HEK293 (cell line): ENCODE results near the gene C17orf50.
A peak's percentile ranks its signal among the peaks of the same experiment; 100 is the strongest.

Experiments used
- CTCF ChIA-PET: fragments of 350-600 bp; formaldehyde crosslinking; extraction: SDS; loops from one replicate; lab custom pipeline; 2021; ENCODE audit warnings: antibody characterized with exemption; lab: Yijun Ruan, JAX
- POLR2A ChIA-PET: fragments of 300-600 bp; formaldehyde crosslinking; extraction: SDS; loops from one replicate; lab custom pipeline; 2020; ENCODE audit warnings: antibody characterized with exemption, inconsistent platforms; lab: Yijun Ruan, JAX
- H3K27ac ChIP-seq: fragments of 200-500 bp; sonication (Bioruptor generic); 2 replicates; pipeline ENCODE4 v1.5.1; 2014; ENCODE audit warnings: low read depth, low read length, control low read depth, inconsistent platforms; ENCODE audit errors: extremely low read depth
- H3K36me3 ChIP-seq, 2 experiments: fragments of 200-500 bp in 1 of 2; sonication (Bioruptor generic) in 1 of 2; 1 replicate in 1 of 2; 2 replicates in 1 of 2; pipeline ENCODE4 v1.5.1; 2014 to 2017; ENCODE audit warnings: inconsistent platforms in 2 of 2, low read length in 2 of 2; ENCODE audit not compliant: control insufficient read depth in 2 of 2, insufficient read depth in 1 of 2
- H3K4me1 ChIP-seq: fragments of 200-500 bp; sonication (Bioruptor generic); 2 replicates; pipeline ENCODE4 v1.5.1; 2014; ENCODE audit warnings: mild to moderate bottlenecking, low read length, inconsistent platforms; ENCODE audit not compliant: control insufficient read depth, insufficient read depth
- H3K4me3 ChIP-seq: 2 replicates; pipeline ENCODE4 v1.5.1; 2011; ENCODE audit warnings: low read depth, mild to moderate bottlenecking, control low read depth, low read length, moderate library complexity
- H3K9me3 ChIP-seq: fragments of 200-500 bp; sonication (Bioruptor generic); 2 replicates; pipeline ENCODE4 v1.5.1; 2014; ENCODE audit warnings: low read depth, low read length, inconsistent platforms; ENCODE audit not compliant: control insufficient read depth, insufficient read depth
- BCL11B ChIP-seq: fragments of 450-650 bp; formaldehyde crosslinking; IDR thresholded peaks from 2 replicates; pipeline ENCODE4 v1.5.1; 2016; ENCODE audit warnings: low read depth, missing biosample characterization, missing genetic modification characterization
- KLF1 ChIP-seq: fragments of 450-650 bp; formaldehyde crosslinking; IDR thresholded peaks from 2 replicates; pipeline ENCODE4 v1.5.1; 2016; ENCODE audit warnings: missing biosample characterization, missing genetic modification characterization
- OSR2 ChIP-seq: fragments of 450-650 bp; formaldehyde crosslinking; IDR thresholded peaks from 2 replicates; pipeline ENCODE4 v1.5.1; 2016; ENCODE audit warnings: missing biosample characterization, missing genetic modification characterization
- PRDM10 ChIP-seq: fragments of 450-650 bp; formaldehyde crosslinking; IDR thresholded peaks from 2 replicates; pipeline ENCODE4 v1.5.1; 2016; ENCODE audit warnings: missing biosample characterization, missing genetic modification characterization
- WT1 ChIP-seq: fragments of 450-650 bp; formaldehyde crosslinking; IDR thresholded peaks from 2 replicates; pipeline ENCODE4 v1.5.1; 2016; ENCODE audit warnings: missing biosample characterization, missing genetic modification characterization
- ZBTB48 ChIP-seq: fragments of 450-650 bp; formaldehyde crosslinking; IDR thresholded peaks from 2 replicates; pipeline ENCODE4 v1.5.1; 2016; ENCODE audit warnings: missing biosample characterization, missing genetic modification characterization
- ZBTB7A ChIP-seq: fragments of 450-650 bp; formaldehyde crosslinking; IDR thresholded peaks from 2 replicates; pipeline ENCODE4 v1.5.1; 2016; ENCODE audit warnings: low read depth, missing biosample characterization, missing genetic modification characterization
- ZFP37 ChIP-seq: fragments of 450-650 bp; formaldehyde crosslinking; IDR thresholded peaks from 2 replicates; pipeline ENCODE4 v1.5.1; 2016; ENCODE audit warnings: missing biosample characterization, missing genetic modification characterization
- ZIC2 ChIP-seq: fragments of 450-650 bp; formaldehyde crosslinking; IDR thresholded peaks from 2 replicates; pipeline ENCODE4 v1.5.1; 2016; ENCODE audit warnings: missing biosample characterization, missing genetic modification characterization
- ZNF214 ChIP-seq: fragments of 450-650 bp; formaldehyde crosslinking; IDR thresholded peaks from 2 replicates; pipeline ENCODE4 v1.5.1; 2017; ENCODE audit warnings: missing biosample characterization, mild to moderate bottlenecking, missing genetic modification characterization, borderline replicate concordance
- ZNF23 ChIP-seq: fragments of 450-650 bp; formaldehyde crosslinking; IDR thresholded peaks from 2 replicates; pipeline ENCODE4 v1.5.1; 2016; ENCODE audit warnings: missing biosample characterization, missing genetic modification characterization, borderline replicate concordance
- ZNF324 ChIP-seq: fragments of 450-650 bp; formaldehyde crosslinking; IDR thresholded peaks from 2 replicates; pipeline ENCODE4 v1.5.1; 2016; ENCODE audit warnings: missing biosample characterization, missing genetic modification characterization
- ZNF416 ChIP-seq: fragments of 450-650 bp; formaldehyde crosslinking; IDR thresholded peaks from 2 replicates; pipeline ENCODE4 v1.5.1; 2016; ENCODE audit warnings: missing biosample characterization, missing genetic modification characterization
- ZNF433 ChIP-seq: fragments of 450-650 bp; formaldehyde crosslinking; IDR thresholded peaks from 2 replicates; pipeline ENCODE4 v1.5.1; 2016; ENCODE audit warnings: missing biosample characterization, missing genetic modification characterization, low read depth
- ZNF585B ChIP-seq: fragments of 450-650 bp; formaldehyde crosslinking; IDR thresholded peaks from 2 replicates; pipeline ENCODE4 v1.5.1; 2016; ENCODE audit warnings: missing biosample characterization, missing genetic modification characterization
- ZNF664 ChIP-seq: fragments of 450-650 bp; formaldehyde crosslinking; IDR thresholded peaks from 2 replicates; pipeline ENCODE4 v1.5.1; 2016; ENCODE audit warnings: missing biosample characterization, missing genetic modification characterization
- ZSCAN23 ChIP-seq: fragments of 450-650 bp; formaldehyde crosslinking; IDR thresholded peaks from 2 replicates; pipeline ENCODE4 v1.5.1; 2016; ENCODE audit warnings: missing biosample characterization, missing genetic modification characterization

C17orf50 gene

GRCh38 chr17:35811759-35812158 lies 51.1 kb downstream of the C17orf50 start (continued):
- no peak for TF ChIP-seq BCL11B
- no peak for TF ChIP-seq ZBTB7A
- no peak for TF ChIP-seq ZNF23 (tag by site-specific recombination)
- TF ChIP-seq ZNF585B (tag by site-specific recombination) = no peak
- TF ChIP-seq PRDM10 = no peak
- no peak for TF ChIP-seq ZNF664 (tag by site-specific recombination)
- TF ChIP-seq WT1 (tag by site-specific recombination) = no peak
- no peak for TF ChIP-seq ZIC2 (tag by site-specific recombination)
- no peak for TF ChIP-seq ZNF433 (tag by site-specific recombination)
- TF ChIP-seq ZSCAN23 (tag by site-specific recombination) = no peak

DNA sequence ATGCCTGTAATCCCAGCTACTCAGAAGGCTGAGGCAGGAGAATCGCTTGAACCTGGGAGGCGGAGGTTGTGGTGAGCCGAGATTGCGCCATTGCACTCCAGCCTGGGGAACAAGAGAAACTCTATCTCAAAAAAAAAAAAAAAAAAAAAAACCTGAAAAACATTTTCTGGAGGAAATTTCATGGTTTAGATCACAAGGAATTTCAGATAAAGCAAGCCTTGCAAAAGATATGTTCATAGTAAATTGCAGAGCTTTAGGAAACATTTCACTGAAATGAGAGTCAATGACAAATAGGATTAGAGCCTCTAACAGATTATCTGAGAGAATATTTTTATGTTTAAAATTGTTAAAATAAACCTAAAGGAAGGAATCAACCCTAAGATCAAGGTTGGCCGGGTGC lies 51.8 kb downstream of the C17orf50 start:
- Histone ChIP-seq H3K36me3 (peaks cover 47 to 51% of the 10 kb centered on the region in 2 experiments), H3K4me1 (peaks cover 15% of the 10 kb centered on the region), H3K27ac (no peak overlapping the region), H3K9me3 (no peaks in the 10 kb centered on the region), H3K4me3 (no peak overlapping the region)
- TF ChIP-seq ZFP37 (no peak), KLF1 (0 out of 2 replicates have a peak, but pooled peaks have one; percentile 2), ZNF416 (no peak), OSR2 (tag by site-specific recombination) (no peak), ZNF324 (tag by site-specific recombination) (no peak), ZBTB48 (tag by site-specific recombination) (no peak), ZNF214 (tag by site-specific recombination) (no peak)
- POLR2A ChIA-PET = interaction anchor here (0.6 to 2.6 kb wide), 5 partner anchors 12 to 116 kb away, joined by 4 to 10 read pairs (median 7); no protein-coding TSS in a partner anchor
- CTCF ChIA-PET = interaction anchor here (0.6 to 5.8 kb wide), 4 partner anchors 48 to 719 kb away, joined by 3 to 118 read pairs (median 4); no protein-coding TSS in a partner anchor
